Endothelial cell of umbilical vein (primary cell): Measurements from ENCODE around the gene PLA2G5. TPM values are rescaled to one million over a fixed set of nuclear protein-coding genes. Genes with fewer than 3 reads are reported as not detected.

Source experiments
- BruUV-seq: library from RNA; stranded (reverse); fragments of 400-500 nt; replicated peaks from 2 replicates; lab custom pipeline; 2021; lab: Mats Ljungman, UMichigan
- CTCF ChIA-PET: fragments of 300-600, 350-600 bp; sonication (Branson Sonifier 250); formaldehyde crosslinking; loops from one replicate; lab custom pipeline; 2021; ENCODE audit warnings: antibody characterized with exemption, inconsistent platforms; lab: Charles Lee
- POLR2A ChIA-PET: fragments of 300-600, 350-600 bp; sonication (Branson Sonifier 250); formaldehyde crosslinking; loops from one replicate; lab custom pipeline; 2021; ENCODE audit warnings: antibody characterized with exemption, inconsistent platforms; lab: Charles Lee
- DNase-seq: peaks from one replicate; pipeline ENCODE4 v3.0.0-alpha.2; 2011; ENCODE audit warnings: low read depth, low spot score
- FAIRE-seq: peaks from 2 replicates; lab custom pipeline; 2011; peaks lifted over from hg19 to GRCh38; lab: Jason Lieb, UNC
- H2AFZ ChIP-seq: 2 replicates; pipeline ENCODE4 v1.6.0; 2012; ENCODE audit warnings: low read depth, low read length, control low read depth, inconsistent platforms
- H3K27ac ChIP-seq: 2 replicates; pipeline ENCODE4 v1.5.1; 2011; ENCODE audit warnings: low read depth, mild to moderate bottlenecking, control low read depth, low read length, moderate library complexity; ENCODE audit not compliant: insufficient read depth
- H3K27me3 ChIP-seq, 2 experiments: 2 replicates each; pipeline versions ENCODE4 v1.6.0 to v1.6.1; 2011; ENCODE audit warnings: low read length in 2 of 2, mixed read lengths in 1 of 2; ENCODE audit not compliant: control insufficient read depth in 2 of 2, insufficient read depth in 2 of 2
- H3K36me3 ChIP-seq, 2 experiments: 2 replicates in 1 of 2; 3 replicates in 1 of 2; pipeline ENCODE4 v1.5.1; 2011; ENCODE audit warnings: low read length in 2 of 2, mild to moderate bottlenecking in 1 of 2, moderate library complexity in 1 of 2; ENCODE audit not compliant: control insufficient read depth in 2 of 2, insufficient read depth in 2 of 2; ENCODE audit errors: extremely low read depth in 1 of 2
- H3K4me1 ChIP-seq: 3 replicates; pipeline ENCODE4 v1.5.1; 2011; ENCODE audit warnings: mild to moderate bottlenecking, low read length; ENCODE audit not compliant: control insufficient read depth, insufficient read depth; ENCODE audit errors: extremely low read depth
- H3K4me2 ChIP-seq: 2 replicates; pipeline ENCODE4 v1.6.1; 2011; ENCODE audit warnings: low read length, control low read depth, mixed read lengths; ENCODE audit not compliant: insufficient read depth
- H3K4me3 ChIP-seq, 3 experiments: fragments of 200-600 bp in 1 of 3; sonication (generic), shearing (Covaris generic) in 1 of 3; replicated peaks in 1 of 3; 2 replicates each; pipeline ENCODE4 v1.5.1; 2011 to 2016; ENCODE audit warnings: control low read depth in 3 of 3, low read length in 3 of 3, mild to moderate bottlenecking in 2 of 3, inconsistent platforms in 1 of 3, low read depth in 1 of 3, moderate library complexity in 1 of 3; ENCODE audit not compliant: insufficient read depth in 1 of 3
- H3K79me2 ChIP-seq: 2 replicates; pipeline ENCODE4 v1.6.0; 2012; ENCODE audit warnings: low read length, inconsistent platforms; ENCODE audit not compliant: control insufficient read depth, insufficient read depth
- H3K9ac ChIP-seq: replicated peaks from 2 replicates; pipeline ENCODE3; 2011; ENCODE audit warnings: low read length, control low read depth; ENCODE audit not compliant: insufficient read depth; ENCODE audit errors: extremely low read depth
- H3K9me1 ChIP-seq: replicated peaks from 3 replicates; pipeline ENCODE4 v1.6.0; 2011; ENCODE audit warnings: mild to moderate bottlenecking, low read length; ENCODE audit not compliant: control insufficient read depth, insufficient read depth; ENCODE audit errors: extremely low read depth
- H3K9me3 ChIP-seq: replicated peaks from 2 replicates; pipeline ENCODE4 v1.5.1; 2012; ENCODE audit warnings: low read length, inconsistent platforms; ENCODE audit not compliant: control insufficient read depth, insufficient read depth
- H4K20me1 ChIP-seq: replicated peaks from 2 replicates; pipeline ENCODE3; 2011; ENCODE audit warnings: mild to moderate bottlenecking, low read length; ENCODE audit not compliant: control insufficient read depth, insufficient read depth; ENCODE audit errors: extremely low read depth
- EZH2 ChIP-seq: IDR thresholded peaks from 2 replicates; pipeline ENCODE4 v1.6.1; 2012; ENCODE audit warnings: borderline replicate concordance, low read depth, mild to moderate bottlenecking, moderate library complexity, low read length, inconsistent platforms; ENCODE audit not compliant: severe bottlenecking
- FOS ChIP-seq: IDR thresholded peaks from 2 replicates; pipeline ENCODE4 v1.6.1; 2011; ENCODE audit warnings: mild to moderate bottlenecking, low read length, moderate library complexity, borderline replicate concordance; ENCODE audit not compliant: insufficient read depth
- GATA2 ChIP-seq: IDR thresholded peaks from 2 replicates; pipeline ENCODE4 v1.7.0; 2011; ENCODE audit warnings: low read depth, mild to moderate bottlenecking, moderate library complexity, mixed read lengths, low read length; ENCODE audit not compliant: insufficient read length, insufficient read depth
- JUN ChIP-seq: IDR thresholded peaks from 2 replicates; pipeline ENCODE4 v1.6.1; 2011; ENCODE audit warnings: borderline replicate concordance, low read depth; ENCODE audit not compliant: insufficient read length, insufficient read depth
- MYC ChIP-seq: IDR thresholded peaks from one replicate; pipeline ENCODE4 v1.6.1; 2011; ENCODE audit warnings: mild to moderate bottlenecking, low read depth, low read length
- POLR2A ChIP-seq: IDR thresholded peaks from 2 replicates; pipeline ENCODE4 v1.6.1; 2012; ENCODE audit warnings: low read depth, mild to moderate bottlenecking, control low read depth, low read length
- POLR2AphosphoS5 ChIP-seq: IDR thresholded peaks from 2 replicates; pipeline ENCODE4 v1.6.1; 2012; ENCODE audit warnings: low read depth, mild to moderate bottlenecking, control low read depth, low read length, moderate library complexity; ENCODE audit not compliant: insufficient read depth
- dilution Hi-C: fragments of 300-500 bp; cut with MboI; formaldehyde crosslinking; loops from one replicate; pipeline ENCODE4 v1.15.0; 2019; ENCODE audit warnings: low sequenced_read_pairs; ENCODE audit not compliant: extremely low pct_ligation_motif_present
- intact Hi-C: fragments of 100-400 bp; cut with micrococcal nuclease; formaldehyde crosslinking; loops from one replicate; pipeline ENCODE4 v1.10.0; 2022
- polyA plus RNA-seq, 4 experiments: library from polyadenylated mRNA; depleted of rRNA in 3 of 4; stranded (reverse) in 3 of 4; unstranded in 1 of 4; fragments of >200 nt; gene quantifications; 2 replicates each; pipeline versions ENCODE4 v1.2.1 to v1.2.3, GENCODE V29; 2011 to 2012; ENCODE audit warnings: missing spikeins in 1 of 4
- total RNA-seq: library from RNA; stranded (reverse); gene quantifications from 2 replicates; pipeline ENCODE4 v1.2.3, GENCODE V29; 2021
- TF ChIP-seq, protein P1 (sequence below): IDR thresholded peaks from 2 replicates; pipeline ENCODE4 v1.6.1; 2011; ENCODE audit not compliant: insufficient read depth, insufficient read length
- TF ChIP-seq, protein P2 (sequence below), 2 donors: IDR thresholded peaks; 1 replicate in 1 of 2; 2 replicates in 1 of 2; pipeline ENCODE4 v1.5.1; 2011; ENCODE audit warnings: low read length in 2 of 2, mild to moderate bottlenecking in 2 of 2, moderate library complexity in 2 of 2, control low read depth in 1 of 2, inconsistent platforms in 1 of 2, low read depth in 1 of 2; ENCODE audit not compliant: insufficient read depth in 1 of 2; ENCODE audit errors: extremely low read depth in 1 of 2

The PLA2G5 gene
- total and polyA plus RNA-seq, 2 donors (not counting 3 experiments of a cell fraction or from before 2014, with no cell fraction given): 0.06 TPM; not detected in 1

DNA sequence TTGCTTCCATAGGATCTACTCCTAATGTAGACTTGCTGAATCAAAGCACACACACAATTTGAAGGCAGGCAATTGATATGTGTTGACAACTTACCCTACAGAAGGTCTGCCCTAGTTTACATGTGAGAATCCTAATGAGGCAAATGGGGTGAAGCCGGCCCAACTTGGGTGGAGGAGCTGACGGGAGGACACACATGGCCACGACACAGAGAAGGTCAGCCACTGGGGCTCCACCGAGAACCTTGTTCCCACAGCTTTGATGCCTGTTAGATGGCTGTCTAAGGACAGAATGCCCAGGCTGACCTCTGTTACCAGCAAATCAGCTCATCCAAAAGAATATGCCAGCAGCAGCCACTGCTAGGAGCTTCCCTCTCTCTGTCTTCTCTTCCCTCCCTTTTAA is 50.8 kb downstream of the PLA2G5 start:
- no peak for FAIRE-seq
- ChIA-PET POLR2A (no interaction called here), CTCF (interaction anchor here (1.1 kb wide), 1 partner anchor 10 kb away, joined by 3 read pairs; no protein-coding TSS in a partner anchor)
- BruUV-seq: no TSS peak
- intact Hi-C loops (no loop called here), dilution Hi-C loops (no loop called here)
- no peaks in the 10 kb centered on the region for H3K4me1 ChIP-seq
- no peaks in the 10 kb centered on the region for H4K20me1 ChIP-seq
- H3K4me3 ChIP-seq: no peak overlapping the region
- no peak for DNase-seq
- H3K79me2 ChIP-seq: no peaks in the 10 kb centered on the region
- no peaks in the 10 kb centered on the region for H3K36me3 ChIP-seq
- H3K9me1 ChIP-seq: no peaks in the 10 kb centered on the region
- H3K27me3 ChIP-seq: peaks cover 1 to 3% of the 10 kb centered on the region in 2 experiments
- no peak overlapping the region for H3K27ac ChIP-seq
- no peak for TF ChIP-seq GATA2
- TF ChIP-seq, protein P1, sequence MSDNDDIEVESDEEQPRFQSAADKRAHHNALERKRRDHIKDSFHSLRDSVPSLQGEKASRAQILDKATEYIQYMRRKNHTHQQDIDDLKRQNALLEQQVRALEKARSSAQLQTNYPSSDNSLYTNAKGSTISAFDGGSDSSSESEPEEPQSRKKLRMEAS: no peak
- TF ChIP-seq MYC: no peak
- no peak for TF ChIP-seq FOS
- TF ChIP-seq POLR2AphosphoS5: no peak
- no peak for TF ChIP-seq POLR2A
- no peak for TF ChIP-seq JUN
- TF ChIP-seq EZH2: no peak
- TF ChIP-seq, protein P2, sequence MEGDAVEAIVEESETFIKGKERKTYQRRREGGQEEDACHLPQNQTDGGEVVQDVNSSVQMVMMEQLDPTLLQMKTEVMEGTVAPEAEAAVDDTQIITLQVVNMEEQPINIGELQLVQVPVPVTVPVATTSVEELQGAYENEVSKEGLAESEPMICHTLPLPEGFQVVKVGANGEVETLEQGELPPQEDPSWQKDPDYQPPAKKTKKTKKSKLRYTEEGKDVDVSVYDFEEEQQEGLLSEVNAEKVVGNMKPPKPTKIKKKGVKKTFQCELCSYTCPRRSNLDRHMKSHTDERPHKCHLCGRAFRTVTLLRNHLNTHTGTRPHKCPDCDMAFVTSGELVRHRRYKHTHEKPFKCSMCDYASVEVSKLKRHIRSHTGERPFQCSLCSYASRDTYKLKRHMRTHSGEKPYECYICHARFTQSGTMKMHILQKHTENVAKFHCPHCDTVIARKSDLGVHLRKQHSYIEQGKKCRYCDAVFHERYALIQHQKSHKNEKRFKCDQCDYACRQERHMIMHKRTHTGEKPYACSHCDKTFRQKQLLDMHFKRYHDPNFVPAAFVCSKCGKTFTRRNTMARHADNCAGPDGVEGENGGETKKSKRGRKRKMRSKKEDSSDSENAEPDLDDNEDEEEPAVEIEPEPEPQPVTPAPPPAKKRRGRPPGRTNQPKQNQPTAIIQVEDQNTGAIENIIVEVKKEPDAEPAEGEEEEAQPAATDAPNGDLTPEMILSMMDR (IDR thresholded peaks at IDR 0.05; ENCODE audit: extremely low read depth in 1 of 2, insufficient read depth in 1 of 2, low read depth in 1 of 2, low read length in 2 of 2): no peak
- no peak overlapping the region for H3K9ac ChIP-seq
- no peak overlapping the region for H3K4me2 ChIP-seq
- H2AFZ ChIP-seq: no peak overlapping the region
- H3K9me3 ChIP-seq: no peaks in the 10 kb centered on the region
